Measurements from ENCODE around the gene LRP1B.

GRCh38 chr2:141699573-141699972 is 431.2 kb downstream of the LRP1B start:
- TF ChIP-seq, protein P1, sequence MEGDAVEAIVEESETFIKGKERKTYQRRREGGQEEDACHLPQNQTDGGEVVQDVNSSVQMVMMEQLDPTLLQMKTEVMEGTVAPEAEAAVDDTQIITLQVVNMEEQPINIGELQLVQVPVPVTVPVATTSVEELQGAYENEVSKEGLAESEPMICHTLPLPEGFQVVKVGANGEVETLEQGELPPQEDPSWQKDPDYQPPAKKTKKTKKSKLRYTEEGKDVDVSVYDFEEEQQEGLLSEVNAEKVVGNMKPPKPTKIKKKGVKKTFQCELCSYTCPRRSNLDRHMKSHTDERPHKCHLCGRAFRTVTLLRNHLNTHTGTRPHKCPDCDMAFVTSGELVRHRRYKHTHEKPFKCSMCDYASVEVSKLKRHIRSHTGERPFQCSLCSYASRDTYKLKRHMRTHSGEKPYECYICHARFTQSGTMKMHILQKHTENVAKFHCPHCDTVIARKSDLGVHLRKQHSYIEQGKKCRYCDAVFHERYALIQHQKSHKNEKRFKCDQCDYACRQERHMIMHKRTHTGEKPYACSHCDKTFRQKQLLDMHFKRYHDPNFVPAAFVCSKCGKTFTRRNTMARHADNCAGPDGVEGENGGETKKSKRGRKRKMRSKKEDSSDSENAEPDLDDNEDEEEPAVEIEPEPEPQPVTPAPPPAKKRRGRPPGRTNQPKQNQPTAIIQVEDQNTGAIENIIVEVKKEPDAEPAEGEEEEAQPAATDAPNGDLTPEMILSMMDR (IDR thresholded peaks at IDR 0.05; ENCODE audit: control extremely low read depth in 1 of 3, insufficient read depth in 1 of 3, low read depth in 1 of 3, low read length in 3 of 3), result no peak
- no peak for TF ChIP-seq YY1 (IDR thresholded peaks at IDR 0.05; ENCODE audit: low read depth, low read length)
- no peak for TF ChIP-seq SP1 (IDR thresholded peaks at IDR 0.05; ENCODE audit: low read depth, low read length)
- no peak for TF ChIP-seq POLR2A (IDR thresholded peaks at IDR 0.05; ENCODE audit: control extremely low read depth in 1 of 2, low read depth in 2 of 2, low read length in 2 of 2)
- no peak for TF ChIP-seq JUN (IDR thresholded peaks at IDR 0.05; ENCODE audit: low read depth, low read length)
- no peak for TF ChIP-seq TAF7 (optimal IDR thresholded peaks at IDR 0.05; ENCODE audit: borderline replicate concordance, low read depth, low read length)
- TF ChIP-seq EZH2 (IDR thresholded peaks at IDR 0.05; ENCODE audit: low read depth, low read length, severe bottlenecking), result no peak
- no peak for TF ChIP-seq POLR2AphosphoS5 (IDR thresholded peaks at IDR 0.05; ENCODE audit: low read depth, low read length)
- TF ChIP-seq MAFK (IDR thresholded peaks at IDR 0.05; ENCODE audit: low read depth, low read length), result no peak
- TF ChIP-seq CEBPB (IDR thresholded peaks at IDR 0.05; ENCODE audit: low read depth, low read length), result no peak
- no peak for TF ChIP-seq TAF1 (IDR thresholded peaks at IDR 0.05; ENCODE audit: low read depth, low read length)
- TF ChIP-seq MAX (IDR thresholded peaks at IDR 0.05), result no peak
- TF ChIP-seq, protein P2, sequence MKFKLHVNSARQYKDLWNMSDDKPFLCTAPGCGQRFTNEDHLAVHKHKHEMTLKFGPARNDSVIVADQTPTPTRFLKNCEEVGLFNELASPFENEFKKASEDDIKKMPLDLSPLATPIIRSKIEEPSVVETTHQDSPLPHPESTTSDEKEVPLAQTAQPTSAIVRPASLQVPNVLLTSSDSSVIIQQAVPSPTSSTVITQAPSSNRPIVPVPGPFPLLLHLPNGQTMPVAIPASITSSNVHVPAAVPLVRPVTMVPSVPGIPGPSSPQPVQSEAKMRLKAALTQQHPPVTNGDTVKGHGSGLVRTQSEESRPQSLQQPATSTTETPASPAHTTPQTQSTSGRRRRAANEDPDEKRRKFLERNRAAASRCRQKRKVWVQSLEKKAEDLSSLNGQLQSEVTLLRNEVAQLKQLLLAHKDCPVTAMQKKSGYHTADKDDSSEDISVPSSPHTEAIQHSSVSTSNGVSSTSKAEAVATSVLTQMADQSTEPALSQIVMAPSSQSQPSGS (IDR thresholded peaks at IDR 0.05; ENCODE audit: low read length), result no peak

Measured in H1 (cell line).